ENCODE data around the gene ZNF479. TPM values are rescaled to one million over a fixed set of nuclear protein-coding genes. Genes with fewer than 3 reads are reported as not detected.
"Not testable (repeated sequence)": the region's sequence is repeated elsewhere in the genome, so short reads cannot be mapped to it uniquely, and the experiment has no call there.

ZNF479 gene
- not detected in 2 replicates for polyA plus RNA-seq (2011; rRNA removed)
- polyA minus RNA-seq (2011; rRNA and poly(A)+ RNA removed): not detected in 2 replicates

DNA sequence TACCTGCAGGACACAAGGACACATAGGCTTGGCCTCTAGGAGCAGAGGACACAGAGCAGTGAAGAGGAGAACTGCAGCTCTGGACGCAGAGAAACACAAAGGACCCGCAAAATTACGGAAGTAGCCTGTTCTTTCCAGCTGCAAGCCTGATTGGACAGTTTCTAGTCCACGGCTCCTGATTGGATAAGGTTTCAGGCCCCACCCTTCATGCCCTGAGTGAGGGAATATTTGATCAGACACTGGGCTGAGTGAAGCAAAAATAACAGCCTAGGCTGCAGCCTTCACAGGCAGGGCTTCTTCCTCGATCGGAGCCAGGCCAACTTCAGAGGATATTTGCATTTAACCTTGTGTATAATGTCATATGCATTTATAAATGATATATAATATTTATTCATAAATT, at the start of gene ZNF479:
Gene ZNF479 (minus strand): TSS at position 101 of the 400 bp plus-strand sequence. CDS start 112 bp downstream, outside the sequence.
- POLR2A ChIA-PET; CTCF ChIA-PET; H3K36me3 ChIP-seq (ENCODE audit: control insufficient read depth, insufficient read depth, low read length); H3K27me3 ChIP-seq (ENCODE audit: control insufficient read depth, insufficient read depth, low read length); H3K4me3 ChIP-seq (ENCODE audit: low read depth, low read length); DNase-seq (ENCODE audit: low read depth): not testable (repeated sequence)

DNA sequence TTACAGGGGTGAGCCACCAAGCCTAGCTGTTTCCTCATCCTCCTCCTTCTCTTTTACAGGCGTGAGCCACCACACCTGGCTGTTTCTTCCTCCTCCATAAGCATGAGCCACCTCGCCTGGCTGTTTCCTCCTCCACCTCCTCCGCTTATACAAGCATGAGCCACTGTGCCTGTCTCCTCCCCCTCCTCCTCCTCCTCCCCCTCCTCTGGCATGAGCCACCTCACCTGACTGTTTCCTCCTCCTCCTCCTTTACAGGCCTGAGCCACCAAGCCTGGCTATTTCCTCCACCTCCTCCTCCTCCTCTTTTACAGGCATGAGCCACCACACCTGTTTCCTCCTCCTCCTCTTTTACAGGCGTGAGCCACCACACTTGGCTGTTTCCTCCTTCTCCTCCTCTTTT, 49.8 kb upstream of the ZNF479 start:
- TF ChIP-seq, protein P1, sequence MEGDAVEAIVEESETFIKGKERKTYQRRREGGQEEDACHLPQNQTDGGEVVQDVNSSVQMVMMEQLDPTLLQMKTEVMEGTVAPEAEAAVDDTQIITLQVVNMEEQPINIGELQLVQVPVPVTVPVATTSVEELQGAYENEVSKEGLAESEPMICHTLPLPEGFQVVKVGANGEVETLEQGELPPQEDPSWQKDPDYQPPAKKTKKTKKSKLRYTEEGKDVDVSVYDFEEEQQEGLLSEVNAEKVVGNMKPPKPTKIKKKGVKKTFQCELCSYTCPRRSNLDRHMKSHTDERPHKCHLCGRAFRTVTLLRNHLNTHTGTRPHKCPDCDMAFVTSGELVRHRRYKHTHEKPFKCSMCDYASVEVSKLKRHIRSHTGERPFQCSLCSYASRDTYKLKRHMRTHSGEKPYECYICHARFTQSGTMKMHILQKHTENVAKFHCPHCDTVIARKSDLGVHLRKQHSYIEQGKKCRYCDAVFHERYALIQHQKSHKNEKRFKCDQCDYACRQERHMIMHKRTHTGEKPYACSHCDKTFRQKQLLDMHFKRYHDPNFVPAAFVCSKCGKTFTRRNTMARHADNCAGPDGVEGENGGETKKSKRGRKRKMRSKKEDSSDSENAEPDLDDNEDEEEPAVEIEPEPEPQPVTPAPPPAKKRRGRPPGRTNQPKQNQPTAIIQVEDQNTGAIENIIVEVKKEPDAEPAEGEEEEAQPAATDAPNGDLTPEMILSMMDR (IDR thresholded peaks at IDR 0.05; ENCODE audit: insufficient read depth, low read depth, low read length): no peak
- POLR2A ChIA-PET: no interaction called here

DNA sequence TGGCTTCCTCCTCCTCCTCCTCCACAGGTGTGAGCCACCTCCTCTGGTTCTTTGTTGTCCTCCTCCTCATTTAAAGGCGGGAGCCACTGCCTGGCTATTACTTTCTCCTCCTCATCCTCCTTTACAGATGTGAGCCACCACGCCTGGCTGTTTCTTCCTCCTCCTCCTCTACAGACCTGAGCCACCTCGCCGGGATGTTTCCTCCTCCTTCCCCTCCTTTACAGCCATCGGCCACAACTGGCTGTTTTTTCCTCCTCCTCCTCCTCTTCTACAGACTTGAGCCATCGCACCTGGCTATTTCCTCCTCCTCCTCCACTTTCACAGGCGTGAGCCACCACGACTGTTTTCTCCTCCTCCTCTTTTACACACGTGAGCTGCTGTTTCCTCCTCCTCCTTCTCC, 49.0 kb upstream of the ZNF479 start:
- no peak for DNase-seq (ENCODE audit: low read depth)
- no peaks in the 10 kb centered on the region for H3K36me3 ChIP-seq (ENCODE audit: control insufficient read depth, insufficient read depth, low read length)
- no peak overlapping the region for H3K4me3 ChIP-seq (ENCODE audit: low read depth, low read length)
- H3K27me3 ChIP-seq (ENCODE audit: control insufficient read depth, insufficient read depth, low read length): no peaks in the 10 kb centered on the region
- TF ChIP-seq, protein P1 (IDR thresholded peaks at IDR 0.05; ENCODE audit: insufficient read depth, low read depth, low read length): no peak
- POLR2A ChIA-PET: no interaction called here
- CTCF ChIA-PET: no interaction called here

More for the DNA sequence above, 49.8 kb upstream of the ZNF479 start:
- DNase-seq (ENCODE audit: low read depth): no peak
- Histone ChIP-seq H3K4me3 (ENCODE audit: low read depth, low read length) (no peak overlapping the region), H3K27me3 (ENCODE audit: control insufficient read depth, insufficient read depth, low read length) (no peaks in the 10 kb centered on the region), H3K36me3 (ENCODE audit: control insufficient read depth, insufficient read depth, low read length) (no peaks in the 10 kb centered on the region)
- CTCF ChIA-PET: no interaction called here

DNA sequence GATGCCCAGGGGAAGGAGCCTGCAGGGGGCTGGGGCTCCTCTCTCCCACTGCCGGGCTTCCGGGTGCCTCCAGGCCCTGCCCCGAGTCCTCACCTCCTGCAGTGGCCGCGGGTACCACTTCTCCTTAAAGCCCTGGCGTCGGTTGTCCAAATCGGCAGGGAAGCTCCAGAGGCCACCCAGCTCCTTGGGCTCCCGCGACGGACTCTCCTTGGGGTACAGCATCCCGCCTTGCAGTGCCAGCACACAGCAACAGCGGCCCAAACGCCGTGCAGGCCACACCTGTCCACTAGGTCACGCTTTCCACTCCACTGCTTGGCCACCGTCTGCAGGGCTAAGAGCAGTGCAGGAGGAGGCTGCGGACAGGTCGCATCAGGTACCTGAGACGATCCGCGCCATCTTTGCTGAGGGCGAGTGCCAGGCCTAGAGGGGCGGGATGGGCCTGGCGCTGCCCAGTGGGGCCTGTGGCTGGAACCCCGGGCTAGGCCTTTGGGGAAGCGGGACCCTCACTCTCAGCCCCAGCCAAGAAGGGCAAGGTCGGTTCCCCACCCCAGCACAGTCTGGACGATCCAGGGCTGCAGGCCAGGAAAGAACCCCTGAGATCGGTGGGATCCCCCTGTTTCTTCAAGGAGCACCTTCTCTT, 47.7 kb upstream of the ZNF479 start:
- DNase-seq (ENCODE audit: low read depth): no peak
- ChIA-PET POLR2A (no interaction called here), CTCF (no interaction called here)
- TF ChIP-seq, protein P1 (IDR thresholded peaks at IDR 0.05; ENCODE audit: insufficient read depth, low read depth, low read length): no peak
- Histone ChIP-seq H3K36me3 (ENCODE audit: control insufficient read depth, insufficient read depth, low read length) (no peaks in the 10 kb centered on the region), H3K4me3 (ENCODE audit: low read depth, low read length) (no peak overlapping the region), H3K27me3 (ENCODE audit: control insufficient read depth, insufficient read depth, low read length) (no peaks in the 10 kb centered on the region)

DNA sequence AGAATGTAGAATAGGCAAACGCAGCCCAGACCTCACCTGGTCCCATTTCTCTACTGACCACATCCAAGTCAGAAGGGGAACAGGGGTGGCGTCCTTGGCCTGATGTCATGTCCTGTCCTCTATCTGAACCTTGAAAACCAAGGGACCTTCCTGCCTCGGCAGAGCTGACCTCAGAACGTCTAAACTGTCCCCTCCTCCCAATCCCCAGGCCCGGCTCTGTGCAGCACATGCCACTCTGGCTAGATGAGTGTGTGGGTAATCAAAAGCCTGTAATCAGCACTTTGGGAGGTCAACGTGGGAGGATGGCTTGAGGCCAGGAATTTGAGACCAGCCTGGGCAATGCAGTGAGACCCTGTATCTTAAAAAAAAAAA, 46.5 kb upstream of the ZNF479 start:
- CTCF ChIA-PET: no interaction called here
- Histone ChIP-seq H3K4me3 (ENCODE audit: low read depth, low read length) (no peak overlapping the region), H3K27me3 (ENCODE audit: control insufficient read depth, insufficient read depth, low read length) (no peaks in the 10 kb centered on the region), H3K36me3 (ENCODE audit: control insufficient read depth, insufficient read depth, low read length) (no peaks in the 10 kb centered on the region)
- TF ChIP-seq, protein P1 (IDR thresholded peaks at IDR 0.05; ENCODE audit: insufficient read depth, low read depth, low read length): no peak
- DNase-seq (ENCODE audit: low read depth): no peak
- POLR2A ChIA-PET: no interaction called here

All from BJ (cell line).